ENCODE measurements around the gene LKAAEAR1. TPM values are rescaled to one million over a fixed set of nuclear protein-coding genes. Genes with fewer than 3 reads are reported as not detected.

The LKAAEAR1 gene
- total RNA-seq, 2 donors from 2014 or later, result not detected

- H3K9me3 ChIP-seq, result no peaks in the 10 kb centered on the region
- H3K4me3 ChIP-seq, result no peak overlapping the region
- intact Hi-C loops (cut with DNase I), result no loop called here
- no peak overlapping the region for H3K27ac ChIP-seq
- H3K4me1 ChIP-seq, result no peaks in the 10 kb centered on the region
- no peak for DNase-seq
- TF ChIP-seq CTCF (IDR thresholded peaks at IDR 0.05), result no peak
- peaks cover 58% of the 10 kb centered on the region for H3K27me3 ChIP-seq
- no peak overlapping the region for H3K9ac ChIP-seq (ENCODE audit: low read depth in 2 of 2, low read length in 2 of 2)
- H3K36me3 ChIP-seq, result no peaks in the 10 kb centered on the region
Measured at GRCh38 chr20:64044484-64045247, 39.5 kb downstream of the LKAAEAR1 start.

- Histone ChIP-seq H3K27ac (no peak overlapping the region), H3K4me1 (no peaks in the 10 kb centered on the region), H3K27me3 (peaks cover 54% of the 10 kb centered on the region), H3K9me3 (no peaks in the 10 kb centered on the region), H3K4me3 (no peak overlapping the region), H3K9ac (ENCODE audit: low read depth in 2 of 2, low read length in 2 of 2) (no peak overlapping the region), H3K36me3 (no peaks in the 10 kb centered on the region)
- intact Hi-C loops (cut with DNase I), result no loop called here
- no peak for DNase-seq
- no peak for TF ChIP-seq CTCF (IDR thresholded peaks at IDR 0.05)
Measured at GRCh38 chr20:64043768-64044167, 40.4 kb downstream of the LKAAEAR1 start.

GRCh38 chr20:64042054-64042781, 42.0 kb downstream of the LKAAEAR1 start:
- Histone ChIP-seq H3K4me1 (peaks cover 6% of the 10 kb centered on the region), H3K27me3 (peaks cover 43% of the 10 kb centered on the region), H3K9ac (ENCODE audit: low read depth in 2 of 2, low read length in 2 of 2) (peak overlapping the region; percentile 19 to 50), H3K4me3 (peak overlapping the region; percentile 31), H3K27ac (no peak overlapping the region), H3K36me3 (no peaks in the 10 kb centered on the region), H3K9me3 (no peaks in the 10 kb centered on the region)
- intact Hi-C loops (cut with DNase I), result no loop called here
- TF ChIP-seq CTCF (IDR thresholded peaks at IDR 0.05), result no peak
- no peak for DNase-seq

GRCh38 chr20:64041781-64042053, 42.5 kb downstream of the LKAAEAR1 start:
- H3K4me3 ChIP-seq, result no peak overlapping the region
- intact Hi-C loops (cut with DNase I), result no loop called here
- H3K9ac ChIP-seq (ENCODE audit: low read depth in 2 of 2, low read length in 2 of 2), result peak overlapping the region in 1 of 2 donors; percentile 50

More at GRCh38 chr20:64041781-64042053, 42.5 kb downstream of the LKAAEAR1 start:
- peaks cover 43% of the 10 kb centered on the region for H3K27me3 ChIP-seq
- no peak for TF ChIP-seq CTCF (IDR thresholded peaks at IDR 0.05)
- no peaks in the 10 kb centered on the region for H3K36me3 ChIP-seq
- no peaks in the 10 kb centered on the region for H3K9me3 ChIP-seq
- no peak overlapping the region for H3K27ac ChIP-seq
- DNase-seq, result no peak
- H3K4me1 ChIP-seq, result peaks cover 6% of the 10 kb centered on the region

Data from colonic mucosa (tissue), 4 donors.